Globus pallidus (tissue), 1 donor: Measurements from ENCODE around the gene PDXK.
"Not testable (repeated sequence)": the region's sequence is repeated elsewhere in the genome, so short reads cannot be mapped to it uniquely, and the experiment has no call there.

Experiments used
- DNase-seq: peaks from one replicate; pipeline ENCODE4 v3.0.0-alpha.2; 2015; ENCODE audit warnings: low spot score

The PDXK gene

DNA sequence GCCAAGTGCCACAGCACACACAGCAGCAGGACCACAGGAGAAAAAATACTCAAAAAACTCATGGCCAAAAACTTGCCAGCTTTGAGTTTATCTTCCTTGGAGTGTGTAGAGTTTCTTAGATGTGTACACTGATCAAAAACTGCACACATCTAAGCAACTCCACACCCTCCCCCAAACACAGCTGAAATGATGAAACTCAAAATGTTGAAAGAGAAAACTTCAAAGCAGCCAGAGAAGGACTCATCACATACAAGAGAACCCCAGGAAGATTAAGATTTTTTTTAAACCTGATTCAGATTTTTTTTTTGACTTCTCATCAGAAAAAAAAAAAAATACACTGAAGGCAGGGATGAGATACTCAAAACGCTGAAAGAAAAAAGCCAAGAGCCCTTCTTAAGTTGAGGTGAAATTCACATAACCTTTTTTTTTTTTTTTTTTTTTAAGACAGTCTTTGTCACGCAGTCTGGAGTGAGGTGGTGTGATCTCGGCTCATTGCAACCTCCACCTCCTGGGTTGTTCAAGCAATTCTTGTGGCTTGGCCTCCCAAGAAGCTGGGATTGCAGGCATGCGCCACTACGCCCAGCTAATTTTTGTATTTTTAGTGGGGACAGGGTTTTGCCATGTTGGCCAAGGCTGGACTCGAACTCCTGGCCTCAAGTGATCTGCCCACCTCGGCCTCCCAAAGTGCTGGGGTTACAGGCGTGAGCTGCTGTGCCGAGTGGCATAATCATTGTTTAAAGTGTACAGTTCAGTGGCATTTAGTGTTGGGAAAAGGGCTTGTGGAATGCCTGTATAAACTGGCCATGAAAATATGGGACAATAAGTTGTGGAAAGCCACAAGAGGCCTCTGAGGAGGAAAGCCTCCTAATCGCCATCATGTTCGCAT, 20.9 kb upstream of the PDXK start:
- DNase-seq, result no peak

DNA sequence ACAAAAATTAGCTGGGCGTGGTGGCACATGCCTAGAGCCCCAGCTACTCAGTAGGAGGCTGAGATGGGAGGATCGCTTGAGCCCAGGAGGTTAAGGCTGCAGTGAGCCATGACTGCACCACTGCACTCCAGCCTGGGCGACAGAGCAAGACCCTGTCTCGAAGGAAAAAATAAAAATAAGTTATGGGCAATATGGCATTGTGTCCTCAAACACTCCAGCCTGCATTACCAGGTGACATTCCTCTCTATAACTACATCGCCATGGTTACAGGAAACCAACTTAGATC, 19.5 kb upstream of the PDXK start:
- not testable (repeated sequence) for DNase-seq

GRCh38 chr21:43699933-43700599, 18.9 kb upstream of the PDXK start:
- no peak for DNase-seq

GRCh38 chr21:43701936-43702784, 16.8 kb upstream of the PDXK start:
- no peak for DNase-seq

GRCh38 chr21:43702785-43703034, 16.2 kb upstream of the PDXK start:
- no peak for DNase-seq

DNA sequence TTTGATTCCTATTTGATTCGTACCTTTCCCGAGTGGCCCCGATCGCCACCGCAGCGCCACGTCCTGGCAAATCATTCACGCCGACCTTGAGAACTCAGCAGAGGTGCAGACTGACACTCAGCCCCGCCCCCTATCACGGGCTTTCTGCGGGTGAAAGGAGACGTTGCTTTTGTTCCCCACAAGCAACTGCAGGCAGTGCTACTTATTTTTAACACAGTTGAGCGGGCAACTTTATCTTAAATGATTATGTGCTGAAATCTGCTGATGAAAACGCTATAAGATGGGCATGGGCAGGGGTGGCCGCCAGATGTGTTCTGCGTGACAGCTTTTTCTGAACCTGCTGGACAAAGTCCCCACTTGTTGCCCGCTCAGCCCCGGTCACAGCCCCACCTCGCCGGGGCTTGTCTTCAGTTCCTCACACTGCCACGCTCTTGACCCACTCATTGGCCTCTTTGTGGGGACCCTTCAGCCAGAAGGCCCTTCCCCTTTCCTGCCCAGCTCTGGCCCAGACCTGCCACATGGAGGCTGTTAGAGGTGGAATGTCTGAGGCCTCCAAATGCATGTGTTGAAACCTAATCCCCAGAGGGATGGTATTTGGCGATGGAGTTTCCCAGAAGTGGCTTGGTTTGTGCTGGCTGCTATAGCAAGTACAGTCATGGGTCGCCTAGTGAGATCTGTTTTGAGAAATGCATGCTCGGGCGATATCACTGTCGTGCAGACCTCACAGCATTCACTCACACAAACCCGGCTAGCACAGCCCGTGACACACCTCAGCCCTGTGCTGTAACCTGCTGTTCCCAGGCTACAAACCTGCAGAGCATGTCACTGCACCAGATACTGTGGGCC, 15.7 kb upstream of the PDXK start:
- DNase-seq, result no peak

GRCh38 chr21:43707462-43707861, 11.5 kb upstream of the PDXK start:
- DNase-seq, result no peak

DNA sequence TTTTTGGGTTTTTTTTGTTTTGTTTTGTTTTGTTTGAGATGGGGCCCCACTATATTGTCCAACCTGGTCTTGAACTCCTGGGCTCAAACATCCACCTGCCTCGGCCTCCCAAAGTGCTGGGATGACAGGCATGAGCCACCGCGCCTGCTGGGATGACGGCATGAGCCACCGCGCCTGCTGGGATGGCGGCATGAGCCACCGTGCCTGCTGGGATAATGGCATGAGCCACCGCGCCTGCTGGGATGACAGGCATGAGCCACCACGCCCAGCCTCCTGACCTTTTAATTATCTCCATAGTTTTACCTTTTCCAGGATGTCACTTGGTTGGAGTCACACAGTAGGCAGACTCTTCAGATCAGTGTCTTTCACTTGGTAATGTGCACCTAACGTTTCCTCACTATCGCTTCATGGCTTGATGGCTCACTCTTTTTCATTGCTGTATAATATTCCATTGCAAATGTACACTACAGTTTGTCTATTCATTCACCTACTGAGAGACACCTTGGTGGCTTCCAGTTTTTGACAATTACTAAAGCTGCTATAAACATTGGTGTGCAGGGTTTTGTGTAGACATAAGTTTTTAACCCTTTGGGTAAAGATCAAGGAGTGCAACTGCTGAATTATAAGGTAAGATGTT, 10.1 kb upstream of the PDXK start:
- no peak for DNase-seq

GRCh38 chr21:43712268-43712942, 6.5 kb upstream of the PDXK start:
- no peak for DNase-seq

GRCh38 chr21:43713123-43713522, 5.8 kb upstream of the PDXK start:
- not testable (repeated sequence) for DNase-seq

DNA sequence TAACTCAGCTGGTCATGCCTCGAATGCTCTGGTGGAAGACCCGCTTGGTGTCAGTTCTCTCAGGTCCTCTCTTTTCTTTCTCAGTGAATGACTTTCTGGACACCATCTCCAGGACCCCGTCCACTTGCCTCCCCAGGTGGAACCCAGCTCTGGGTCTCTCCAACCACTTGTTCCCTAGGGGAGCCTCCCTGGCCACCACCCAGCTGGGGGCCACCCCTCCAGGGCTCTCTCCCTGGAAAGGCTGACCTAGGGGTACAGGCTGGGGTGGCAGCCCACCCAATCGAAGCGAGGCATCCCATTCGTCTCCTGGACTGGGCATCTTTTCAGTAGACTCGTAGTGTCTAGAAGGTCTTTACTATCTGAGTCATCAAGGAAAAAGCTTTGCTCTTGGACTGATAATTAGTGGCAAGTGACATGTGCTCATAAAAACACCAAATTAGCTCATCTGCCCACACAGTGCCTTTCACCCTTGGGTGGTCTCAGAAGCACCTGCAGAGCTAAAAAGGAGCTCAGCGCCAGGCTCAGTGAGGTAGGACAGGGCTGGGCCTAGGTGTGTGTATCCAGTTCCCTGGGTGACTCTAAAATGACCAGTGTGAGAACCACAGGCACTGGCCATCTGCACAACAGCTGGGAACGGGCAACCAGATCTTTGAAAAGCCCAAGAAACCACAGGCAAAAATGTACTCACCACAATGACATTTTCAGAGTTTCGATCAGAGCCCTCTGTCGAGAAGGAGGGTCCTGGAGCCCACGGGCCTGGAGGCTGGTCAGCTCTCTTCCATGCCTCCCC, 2.4 kb upstream of the PDXK start:
- DNase-seq, result no peak

GRCh38 chr21:43717166-43717853, 1.6 kb upstream of the PDXK start:
- DNase-seq, result no peak

DNA sequence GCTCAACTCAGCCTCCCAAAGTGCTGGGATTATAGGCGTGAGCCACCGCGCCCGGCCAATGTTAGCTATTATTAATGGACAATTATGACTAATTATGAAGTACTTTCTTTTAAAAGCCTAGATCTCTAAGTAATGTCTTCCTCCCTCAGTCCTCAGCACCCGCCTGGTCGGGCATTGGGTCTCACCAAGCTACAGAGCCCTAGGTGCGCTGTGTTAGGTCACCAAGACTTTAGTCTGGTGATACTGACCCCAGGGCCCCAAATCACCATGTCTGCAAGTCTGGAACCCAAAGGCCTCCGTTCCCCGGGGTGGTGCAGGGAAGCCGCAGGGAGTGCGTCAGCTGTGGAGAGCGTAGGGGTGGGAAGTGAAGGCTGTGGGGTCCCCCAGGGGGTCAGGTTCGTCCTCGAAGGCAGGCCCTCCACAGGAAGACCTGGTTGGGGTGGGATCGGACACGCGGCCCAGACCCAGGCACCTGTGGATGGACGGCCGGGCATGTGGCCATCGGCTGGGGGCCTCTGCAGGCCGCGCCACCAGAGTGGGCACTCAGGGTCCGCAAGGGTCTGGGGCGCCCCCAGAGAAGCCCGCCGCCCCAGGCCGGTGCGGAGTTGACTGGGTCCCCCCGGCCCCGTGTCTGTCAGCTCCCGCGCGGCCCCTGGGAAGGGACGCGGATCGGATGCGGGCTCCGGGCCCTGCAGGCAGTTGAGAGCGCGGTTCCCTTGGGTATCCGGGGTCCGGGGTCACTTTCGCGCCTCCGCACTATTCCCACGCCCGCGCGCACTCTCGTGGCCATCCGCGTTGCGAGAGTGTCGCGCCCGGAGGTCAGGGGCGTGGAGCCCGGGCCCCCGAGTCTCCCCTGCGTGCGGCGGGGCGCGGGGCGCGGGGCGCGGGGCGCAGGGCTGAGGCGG, 710 bp upstream of the PDXK start:
- DNase-seq, result no peak

GRCh38 chr21:43719748-43720538, 1.0 kb downstream of the PDXK start:
- DNase-seq, result no peak

DNA sequence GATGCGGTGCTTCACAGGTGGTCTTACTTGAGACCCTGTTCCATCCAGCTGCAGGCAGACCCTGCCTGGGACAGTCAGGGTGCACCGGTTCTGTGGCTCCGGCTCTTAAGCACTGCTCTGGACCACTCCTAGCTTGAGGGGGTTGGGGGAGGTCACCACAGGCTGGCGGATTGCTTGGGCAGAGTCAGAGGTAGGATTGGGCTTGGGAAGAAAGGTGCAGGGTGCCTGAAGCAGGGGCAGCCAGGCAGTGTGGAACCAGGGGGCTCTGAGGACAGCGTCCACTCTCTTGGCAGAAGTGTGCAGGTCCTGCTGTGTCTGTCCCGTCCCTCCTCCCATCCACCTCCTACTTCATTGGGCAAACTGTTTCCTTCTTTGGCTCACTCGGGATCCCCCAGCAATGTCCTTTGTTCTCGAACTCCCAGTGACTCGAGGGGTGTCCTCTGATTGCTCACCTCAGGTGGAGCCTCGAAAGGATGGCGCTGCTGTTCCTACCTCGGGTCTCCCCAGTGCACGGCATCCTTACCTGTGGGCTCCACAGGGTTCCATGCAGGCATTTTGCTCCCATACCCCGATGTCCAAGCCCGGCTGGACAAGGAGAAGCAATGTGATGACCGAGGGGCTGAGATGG, 1.7 kb downstream of the PDXK start:
- DNase-seq, result no peak

DNA sequence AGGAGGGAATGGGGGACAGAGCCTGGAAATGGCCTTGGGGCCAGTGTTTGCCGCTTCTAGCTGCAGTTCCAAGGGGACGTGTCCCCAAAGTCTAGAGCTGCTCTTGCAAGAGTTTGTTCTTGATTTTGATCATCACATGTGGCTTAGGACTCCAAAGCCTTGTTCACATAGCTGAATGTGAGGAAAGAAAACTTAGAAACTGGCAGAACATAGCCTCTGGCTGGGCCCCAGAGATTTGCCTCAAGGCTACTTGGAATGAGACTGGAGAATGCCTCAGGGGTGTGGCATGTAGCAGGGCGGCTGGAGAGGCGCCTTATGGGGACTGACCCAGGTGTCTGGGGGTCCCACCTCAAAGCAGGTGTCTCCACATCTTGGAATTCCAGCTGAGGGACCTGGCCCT, 2.3 kb downstream of the PDXK start:
- DNase-seq, result no peak

DNA sequence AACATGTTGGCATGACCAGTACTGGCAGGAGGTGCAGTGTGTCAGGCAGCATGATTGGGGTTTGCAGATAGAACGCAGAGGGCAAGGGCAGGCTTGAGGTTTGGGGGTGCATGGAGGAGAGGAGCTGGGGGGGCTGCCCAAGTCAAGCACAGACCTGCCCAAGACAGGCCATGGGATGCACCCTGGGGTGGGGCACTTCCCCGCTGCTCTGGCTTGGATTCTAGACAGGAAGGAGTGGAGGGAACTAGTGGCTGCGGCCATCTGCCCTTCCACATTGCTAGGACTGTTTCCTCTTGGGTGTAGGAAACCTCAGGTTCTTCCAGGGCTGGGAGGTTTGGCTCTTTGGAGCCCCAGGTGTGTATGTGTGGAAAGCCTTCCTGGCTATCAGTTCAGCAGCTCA, 3.0 kb downstream of the PDXK start:
- no peak for DNase-seq
